Measurements from ENCODE around the gene VN1R2.
"Not testable (repeated sequence)": the region's sequence is repeated elsewhere in the genome, so short reads cannot be mapped to it uniquely, and the experiment has no call there.

DNA sequence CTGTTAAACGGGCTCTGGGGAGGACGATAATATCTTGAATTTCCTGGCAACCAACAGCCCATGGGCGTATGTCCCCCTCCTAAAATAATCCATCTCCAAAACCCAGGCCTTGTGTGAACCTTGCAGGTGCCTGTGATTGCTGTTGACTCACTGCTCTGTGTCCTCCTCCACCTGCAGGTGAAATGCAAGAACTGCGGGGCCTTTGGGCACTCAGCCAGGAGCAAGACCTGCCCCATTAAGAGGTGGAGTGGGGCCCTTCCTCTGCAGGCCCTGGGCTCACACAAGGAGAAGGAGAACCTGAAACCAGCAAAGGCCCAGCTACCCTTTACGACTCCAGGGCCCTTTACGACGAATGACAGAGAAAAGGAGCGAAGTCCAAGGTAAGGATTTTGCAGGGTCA is 23.9 kb downstream of the VN1R2 start:
- TF ChIP-seq, protein P1, sequence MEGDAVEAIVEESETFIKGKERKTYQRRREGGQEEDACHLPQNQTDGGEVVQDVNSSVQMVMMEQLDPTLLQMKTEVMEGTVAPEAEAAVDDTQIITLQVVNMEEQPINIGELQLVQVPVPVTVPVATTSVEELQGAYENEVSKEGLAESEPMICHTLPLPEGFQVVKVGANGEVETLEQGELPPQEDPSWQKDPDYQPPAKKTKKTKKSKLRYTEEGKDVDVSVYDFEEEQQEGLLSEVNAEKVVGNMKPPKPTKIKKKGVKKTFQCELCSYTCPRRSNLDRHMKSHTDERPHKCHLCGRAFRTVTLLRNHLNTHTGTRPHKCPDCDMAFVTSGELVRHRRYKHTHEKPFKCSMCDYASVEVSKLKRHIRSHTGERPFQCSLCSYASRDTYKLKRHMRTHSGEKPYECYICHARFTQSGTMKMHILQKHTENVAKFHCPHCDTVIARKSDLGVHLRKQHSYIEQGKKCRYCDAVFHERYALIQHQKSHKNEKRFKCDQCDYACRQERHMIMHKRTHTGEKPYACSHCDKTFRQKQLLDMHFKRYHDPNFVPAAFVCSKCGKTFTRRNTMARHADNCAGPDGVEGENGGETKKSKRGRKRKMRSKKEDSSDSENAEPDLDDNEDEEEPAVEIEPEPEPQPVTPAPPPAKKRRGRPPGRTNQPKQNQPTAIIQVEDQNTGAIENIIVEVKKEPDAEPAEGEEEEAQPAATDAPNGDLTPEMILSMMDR (conservative IDR thresholded peaks at IDR 0.05) = not testable (repeated sequence)
- TF ChIP-seq ZFX (IDR thresholded peaks at IDR 0.05) = not testable (repeated sequence)

Measured in C4-2B (cell line).